ENCODE measurements around the gene PPIP5K2.

Gene PPIP5K2

DNA sequence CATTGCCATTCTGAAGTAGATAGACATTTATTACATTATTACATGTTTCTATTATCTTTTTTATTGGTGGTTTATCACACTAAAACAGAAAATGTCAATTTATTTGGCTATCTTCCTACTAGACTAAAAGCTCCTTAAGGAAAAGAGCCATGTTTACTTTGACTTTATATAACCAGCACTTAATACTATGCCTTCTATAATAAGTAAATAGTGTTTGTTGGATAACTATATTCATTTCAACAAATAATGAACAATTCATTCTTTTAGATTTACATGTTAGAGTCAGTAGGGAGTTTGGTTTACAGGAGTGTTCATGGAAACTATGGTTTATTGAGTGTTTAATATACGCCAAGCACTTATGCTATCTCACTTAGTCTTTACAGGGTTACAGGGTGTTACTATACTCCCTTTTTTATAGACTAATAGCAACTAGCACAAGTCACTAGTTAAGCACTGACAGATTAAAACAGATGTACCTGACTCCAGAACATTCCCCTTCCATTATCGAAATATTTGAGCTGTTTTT is 7.3 kb downstream of the PPIP5K2 start:
- no peak overlapping the region for H3K4me2 ChIP-seq (ENCODE audit: low read length)
- H3K36me3 ChIP-seq (ENCODE audit: control insufficient read depth, low read length) = peaks cover 17% of the 10 kb centered on the region
- no peaks in the 10 kb centered on the region for H4K20me1 ChIP-seq (ENCODE audit: control insufficient read depth, insufficient read depth, low read depth, low read length)
- no peaks in the 10 kb centered on the region for H3K9me2 ChIP-seq (replicated peaks; ENCODE audit: control insufficient read depth, low read length)
- peaks cover 48% of the 10 kb centered on the region for H3K79me2 ChIP-seq (ENCODE audit: control insufficient read depth, low read length)
- no peaks in the 10 kb centered on the region for H3F3A ChIP-seq (ENCODE audit: control insufficient read depth, insufficient read depth)
- H3K9me3 ChIP-seq (ENCODE audit: control insufficient read depth, insufficient read depth, low read length) = no peaks in the 10 kb centered on the region
- TF ChIP-seq EZH2phosphoT487 (IDR thresholded peaks at IDR 0.05; ENCODE audit: borderline replicate concordance, low read length) = no peak
- no peak overlapping the region for H3K4me3 ChIP-seq (ENCODE audit: low read length)
- peaks cover 11% of the 10 kb centered on the region for H3K4me1 ChIP-seq (ENCODE audit: control insufficient read depth, low read length)
- H3K27ac ChIP-seq (ENCODE audit: low read depth, low read length) = no peak overlapping the region
- H3K27me3 ChIP-seq (ENCODE audit: control insufficient read depth, low read length) = no peaks in the 10 kb centered on the region

GRCh38 chr5:103128202-103128601 is 8.1 kb downstream of the PPIP5K2 start:
- no peak overlapping the region for H3K27ac ChIP-seq (ENCODE audit: low read depth, low read length)
- H4K20me1 ChIP-seq (ENCODE audit: control insufficient read depth, insufficient read depth, low read depth, low read length) = no peaks in the 10 kb centered on the region
- TF ChIP-seq EZH2phosphoT487 (IDR thresholded peaks at IDR 0.05; ENCODE audit: borderline replicate concordance, low read length) = no peak
- TF ChIP-seq CTCF (IDR thresholded peaks at IDR 0.05; ENCODE audit: low read depth, low read length, poor library complexity, severe bottlenecking) = no peak
- H3K4me3 ChIP-seq (ENCODE audit: low read length) = no peak overlapping the region
- H3K9me3 ChIP-seq (ENCODE audit: control insufficient read depth, insufficient read depth, low read length) = no peaks in the 10 kb centered on the region
- H3F3A ChIP-seq (ENCODE audit: control insufficient read depth, insufficient read depth) = no peaks in the 10 kb centered on the region
- H3K9me2 ChIP-seq (replicated peaks; ENCODE audit: control insufficient read depth, low read length) = no peaks in the 10 kb centered on the region
- H3K27me3 ChIP-seq (ENCODE audit: control insufficient read depth, low read length) = no peaks in the 10 kb centered on the region
- H3K79me2 ChIP-seq (ENCODE audit: control insufficient read depth, low read length) = peaks cover 40% of the 10 kb centered on the region
- no peak overlapping the region for H3K4me2 ChIP-seq (ENCODE audit: low read length)
- peaks cover 10% of the 10 kb centered on the region for H3K36me3 ChIP-seq (ENCODE audit: control insufficient read depth, low read length)
- H3K4me1 ChIP-seq (ENCODE audit: control insufficient read depth, low read length) = peaks cover 4% of the 10 kb centered on the region

- no peaks in the 10 kb centered on the region for H4K20me1 ChIP-seq (ENCODE audit: control insufficient read depth, insufficient read depth, low read depth, low read length)
- H3K4me3 ChIP-seq (ENCODE audit: low read length) = no peak overlapping the region
- no peak overlapping the region for H3K27ac ChIP-seq (ENCODE audit: low read depth, low read length)
- H3K4me2 ChIP-seq (ENCODE audit: low read length) = no peak overlapping the region
- H3F3A ChIP-seq (ENCODE audit: control insufficient read depth, insufficient read depth) = no peaks in the 10 kb centered on the region
- H3K27me3 ChIP-seq (ENCODE audit: control insufficient read depth, low read length) = no peaks in the 10 kb centered on the region
- H3K36me3 ChIP-seq (ENCODE audit: control insufficient read depth, low read length) = peaks cover 5% of the 10 kb centered on the region
- TF ChIP-seq EZH2phosphoT487 (IDR thresholded peaks at IDR 0.05; ENCODE audit: borderline replicate concordance, low read length) (no peak), CTCF (IDR thresholded peaks at IDR 0.05; ENCODE audit: low read depth, low read length, poor library complexity, severe bottlenecking) (no peak)
- no peaks in the 10 kb centered on the region for H3K4me1 ChIP-seq (ENCODE audit: control insufficient read depth, low read length)
- no peaks in the 10 kb centered on the region for H3K9me2 ChIP-seq (replicated peaks; ENCODE audit: control insufficient read depth, low read length)
- H3K79me2 ChIP-seq (ENCODE audit: control insufficient read depth, low read length) = peaks cover 4% of the 10 kb centered on the region
- H3K9me3 ChIP-seq (ENCODE audit: control insufficient read depth, insufficient read depth, low read length) = no peaks in the 10 kb centered on the region
These were observed 12.6 kb downstream of the PPIP5K2 start for GRCh38 chr5:103132684-103133083.

DNA sequence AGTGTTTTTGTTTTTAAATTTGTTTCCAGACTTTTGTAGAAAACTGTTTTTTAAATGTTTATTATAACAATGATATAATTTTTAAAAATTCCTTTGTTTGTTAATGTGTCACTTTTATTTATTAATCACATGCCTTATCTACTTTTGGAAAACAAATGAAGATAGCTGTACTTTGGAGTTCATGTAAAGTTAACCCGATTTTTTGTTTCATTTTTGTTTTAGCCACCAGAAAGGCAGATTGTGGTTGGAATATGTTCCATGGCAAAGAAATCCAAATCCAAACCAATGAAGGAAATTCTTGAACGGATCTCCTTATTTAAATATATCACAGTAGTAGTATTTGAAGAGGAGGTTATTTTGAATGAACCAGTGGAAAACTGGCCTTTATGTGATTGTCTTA is 13.1 kb downstream of the PPIP5K2 start:
- Histone ChIP-seq H4K20me1 (ENCODE audit: control insufficient read depth, insufficient read depth, low read depth, low read length) (no peaks in the 10 kb centered on the region), H3K9me2 (replicated peaks; ENCODE audit: control insufficient read depth, low read length) (no peaks in the 10 kb centered on the region), H3K79me2 (ENCODE audit: control insufficient read depth, low read length) (0 out of 2 replicates have a peak, but pooled peaks cover 3% of the 10 kb centered on the region), H3K27ac (ENCODE audit: low read depth, low read length) (no peak overlapping the region), H3K9me3 (ENCODE audit: control insufficient read depth, insufficient read depth, low read length) (no peaks in the 10 kb centered on the region), H3K27me3 (ENCODE audit: control insufficient read depth, low read length) (no peaks in the 10 kb centered on the region), H3F3A (ENCODE audit: control insufficient read depth, insufficient read depth) (peaks cover 5% of the 10 kb centered on the region; the same call in 1 of the 2 replicates), H3K4me2 (ENCODE audit: low read length) (no peak overlapping the region), H3K4me1 (ENCODE audit: control insufficient read depth, low read length) (no peaks in the 10 kb centered on the region), H3K36me3 (ENCODE audit: control insufficient read depth, low read length) (peaks cover 5% of the 10 kb centered on the region), H3K4me3 (ENCODE audit: low read length) (no peak overlapping the region)
- no peak for TF ChIP-seq EZH2phosphoT487 (IDR thresholded peaks at IDR 0.05; ENCODE audit: borderline replicate concordance, low read length)
- TF ChIP-seq CTCF (IDR thresholded peaks at IDR 0.05; ENCODE audit: low read depth, low read length, poor library complexity, severe bottlenecking) = no peak
